ENCODE measurements around the gene LYPLAL1.
"Not testable (repeated sequence)": the region's sequence is repeated elsewhere in the genome, so short reads cannot be mapped to it uniquely, and the experiment has no call there.

GRCh38 chr1:219195833-219196232 lies 22.2 kb downstream of the LYPLAL1 start:
- not testable (repeated sequence) for TF ChIP-seq CTCF (IDR thresholded peaks at IDR 0.05); FOXM1 (IDR thresholded peaks at IDR 0.05; ENCODE audit: low read depth); EP300 (IDR thresholded peaks at IDR 0.05; ENCODE audit: borderline replicate concordance in 1 of 2, low read depth in 1 of 2, low read length in 1 of 2); USF1 (IDR thresholded peaks at IDR 0.05; ENCODE audit: borderline replicate concordance, low read depth); MAX (IDR thresholded peaks at IDR 0.05; ENCODE audit: low read depth); RAD21 (IDR thresholded peaks at IDR 0.05; ENCODE audit: low read length); USF2 (IDR thresholded peaks at IDR 0.05; ENCODE audit: borderline replicate concordance, low read depth, low read length); IRF3 (IDR thresholded peaks at IDR 0.05; ENCODE audit: low read depth, low read length); EZH2phosphoT487 (IDR thresholded peaks at IDR 0.05; ENCODE audit: borderline replicate concordance, low read depth); TAF1 (IDR thresholded peaks at IDR 0.05; ENCODE audit: borderline replicate concordance, low read depth, low read length); FOXJ3 (CRISPR knock-in tag; IDR thresholded peaks at IDR 0.05); SMC3 (IDR thresholded peaks at IDR 0.05; ENCODE audit: low read depth, low read length)
